Limb (tissue), 2 donors: ENCODE results near the gene WWOX.
A peak's percentile ranks its signal among the peaks of the same experiment; 100 is the strongest.

ENCODE experiments used
- DNase-seq, 2 donors: peaks; one replicate each; pipeline ENCODE4 v3.0.0-alpha.2; 2016; ENCODE audit errors: extremely low spot score in 2 of 2

The WWOX gene

GRCh38 chr16:78925083-78925767 is 825.8 kb downstream of the WWOX start:
- DNase-seq = peak in 1 of 2 donors; percentile 51

GRCh38 chr16:78926723-78927210 is 827.3 kb downstream of the WWOX start:
- DNase-seq = no peak

GRCh38 chr16:78927766-78928165 is 828.3 kb downstream of the WWOX start:
- no peak for DNase-seq

- DNase-seq = no peak
Measured at GRCh38 chr16:78929841-78930240, 830.4 kb downstream of the WWOX start.

- DNase-seq = no peak
Measured at GRCh38 chr16:78930561-78930960, 831.1 kb downstream of the WWOX start.

- no peak for DNase-seq
Measured at GRCh38 chr16:78931267-78931666, 831.8 kb downstream of the WWOX start.

- no peak for DNase-seq
Measured at GRCh38 chr16:78931678-78932077, 832.2 kb downstream of the WWOX start.

GRCh38 chr16:78932355-78932943 is 833.0 kb downstream of the WWOX start:
- peak in 1 of 2 donors; percentile 41 for DNase-seq

GRCh38 chr16:78936060-78936459 is 836.6 kb downstream of the WWOX start:
- no peak for DNase-seq

- no peak for DNase-seq
Measured at GRCh38 chr16:78939597-78939996, 840.1 kb downstream of the WWOX start.

GRCh38 chr16:78942625-78943245 is 843.3 kb downstream of the WWOX start:
- no peak for DNase-seq

GRCh38 chr16:78945336-78945735 is 845.9 kb downstream of the WWOX start:
- no peak for DNase-seq

GRCh38 chr16:78946556-78946955 is 847.1 kb downstream of the WWOX start:
- no peak for DNase-seq

- DNase-seq = no peak
Measured at GRCh38 chr16:78950768-78951167, 851.3 kb downstream of the WWOX start.

GRCh38 chr16:78952630-78953029 is 853.2 kb downstream of the WWOX start:
- no peak for DNase-seq

- no peak for DNase-seq
Measured at GRCh38 chr16:78953526-78953925, 854.1 kb downstream of the WWOX start.

GRCh38 chr16:78955206-78955605 is 855.8 kb downstream of the WWOX start:
- no peak for DNase-seq

- DNase-seq = no peak
Measured at GRCh38 chr16:78956859-78957258, 857.4 kb downstream of the WWOX start.

GRCh38 chr16:78957317-78958100 is 858.1 kb downstream of the WWOX start:
- no peak for DNase-seq

GRCh38 chr16:78961464-78961863 is 862.0 kb downstream of the WWOX start:
- no peak for DNase-seq

GRCh38 chr16:78962457-78962929 is 863.0 kb downstream of the WWOX start:
- DNase-seq = no peak

GRCh38 chr16:78967948-78968347 is 868.5 kb downstream of the WWOX start:
- no peak for DNase-seq
